ENCODE results near the gene RPS21.

GRCh38 chr20:62345681-62346370 is 41.1 kb upstream of the RPS21 start:
- TF ChIP-seq POLR2A (IDR thresholded peaks at IDR 0.05) (no peak), CTCF (IDR thresholded peaks at IDR 0.05) (no peak)
